Pancreas (tissue), 10 donors: ENCODE results near the gene RNF150. TPM values are rescaled to one million over a fixed set of nuclear protein-coding genes. Genes with fewer than 3 reads are reported as not detected.
A peak's percentile ranks its signal among the peaks of the same experiment; 100 is the strongest.

Experiments used
- ATAC-seq, 4 donors: fragments of 200-7000 bp; cut with Tn5 transposase; one replicate each; pipeline versions ENCODE4 v1.8.0 to v1.9.1; 2020; ENCODE audit warnings: mild to moderate bottlenecking in 4 of 4, moderate library complexity in 4 of 4
- DNase-seq, 6 donors: peaks; one replicate each; pipeline ENCODE4 v3.0.0-alpha.2; 2020
- FAIRE-seq: peaks from 2 replicates; lab custom pipeline; 2012; peaks lifted over from hg19 to GRCh38; lab: Jason Lieb, UNC
- H3K27ac ChIP-seq, 4 donors: fragments of 200-600 bp; sonication (generic); 1 replicate in 3 of 4; 2 replicates in 1 of 4; pipeline versions ENCODE4 v1.5.0 to v1.8.0; 2020
- H3K27me3 ChIP-seq, 4 donors: fragments of 200-600 bp; one replicate each; pipeline ENCODE4 v1.8.0; 2021
- H3K36me3 ChIP-seq, 3 donors: fragments of 200-600 bp; sonication (generic) in 1 of 3; one replicate each; pipeline versions ENCODE4 v1.5.0 to v1.8.0; 2020 to 2021
- H3K4me1 ChIP-seq, 3 donors: fragments of 200-600 bp; one replicate each; pipeline ENCODE4 v1.8.0; 2021
- H3K4me3 ChIP-seq, 4 donors: fragments of 200-600 bp; sonication (generic) in 2 of 4; one replicate each; pipeline versions ENCODE4 v1.5.0 to v1.8.0; 2020 to 2021
- H3K9me3 ChIP-seq, 4 donors: fragments of 200-600 bp; one replicate each; pipeline ENCODE4 v1.8.0; 2021
- CTCF ChIP-seq, 4 donors: fragments of 200-600 bp; sonication (generic) in 3 of 4; IDR thresholded peaks; one replicate each; pipeline versions ENCODE4 v1.5.0 to v1.8.0; 2021; ENCODE audit warnings: antibody characterized with exemption in 4 of 4
- WGBS, 2 donors: extraction: QIAGEN DNeasy Blood & Tissue Kit; methylation state at CpG; one replicate each; pipeline ENCODE4 v1.1.7; 2013; 5-methylcytosine and 5-hydroxymethylcytosine counted together
- intact Hi-C, 3 donors: fragments of 100-400 bp; cut with DNase I; formaldehyde crosslinking; loops; one replicate each; pipeline versions ENCODE4 v1.11.1 to v1.14.2; 2022
- polyA plus RNA-seq, 2 donors: library from polyadenylated mRNA; stranded (reverse); fragments of 200-250 nt; gene quantifications; one replicate each; pipeline ENCODE4 v1.2.3, GENCODE V29; 2013
- total RNA-seq, 6 donors: library from RNA; stranded (reverse); fragmentation: NEBNext Ultra II Directional in 4 of 6; extraction: Animal tissue kit (Norgen Biotek cat#: 25700) in 4 of 6; gene quantifications; one replicate each; pipeline versions ENCODE4 v1.2.1 to v1.2.4, GENCODE V29; 2021 to 2023
- donor health status: healthy with polysubstance abuse.
- donor health status: DM: no; HTN: no; CAD: no; lungs with moderate emphysema.
- donor health status: DM: no; HTN: no; CAD: no.
- donor health status: control.
- donor health status: control.
- donor health status: Bipolar disorder and iron deficiency.
- donor health status: DM: yes; HTN: yes; CAD: no.
- donor health status: DM: no; HTN: no; CAD: no.
- donor health status: DM: no; HTN: no; CAD: no.
- donor health status: DM: yes; HTN: yes; CAD: no.

The RNF150 gene
- total and polyA plus RNA-seq, 8 donors = 0.53 to 4.1 (median 2.5) TPM

- Histone ChIP-seq H3K4me3 (no peak overlapping the region), H3K9me3 (no peaks in the 10 kb centered on the region), H3K36me3 (no peaks in the 10 kb centered on the region), H3K4me1 (peaks cover 9 to 11% (median 10%) of the 10 kb centered on the region in 3 donors), H3K27ac (no peak overlapping the region), H3K27me3 (no peaks in the 10 kb centered on the region)
- 66 to 70% methylated on average over 4 of the region's 4 CpGs for WGBS, 2 donors
- ATAC-seq = peak in 1 of 4 donors; percentile 56
- FAIRE-seq = no peak
- no peak for DNase-seq
- intact Hi-C loops = no loop called here
- TF ChIP-seq CTCF (IDR thresholded peaks at IDR 0.05) = no peak
These were observed 130.9 kb downstream of the RNF150 start for GRCh38 chr4:141002323-141002805.

- Histone ChIP-seq H3K9me3 (no peaks in the 10 kb centered on the region), H3K27me3 (no peaks in the 10 kb centered on the region), H3K4me1 (peaks cover 0 to 5% (median 4%) of the 10 kb centered on the region in 3 donors), H3K4me3 (no peak overlapping the region), H3K36me3 (no peaks in the 10 kb centered on the region), H3K27ac (no peak overlapping the region)
- no peak for DNase-seq
- intact Hi-C loops = no loop called here
- peak in 2 of 4 donors; percentile 22 to 32 for ATAC-seq
- no peak for FAIRE-seq
- TF ChIP-seq CTCF (IDR thresholded peaks at IDR 0.05) = no peak
These were observed 136.5 kb downstream of the RNF150 start for GRCh38 chr4:140996766-140997165.

- DNase-seq = peak in 4 of 6 donors; percentile 17 to 60 (median 42)
- no peak overlapping the region for H3K27ac ChIP-seq
These were observed 138.2 kb downstream of the RNF150 start for GRCh38 chr4:140995058-140995457.

GRCh38 chr4:140994015-140994414 lies 139.3 kb downstream of the RNF150 start:
- Histone ChIP-seq H3K4me3 (no peak overlapping the region), H3K9me3 (no peaks in the 10 kb centered on the region), H3K27ac (no peak overlapping the region), H3K4me1 (peaks cover 0 to 5% (median 4%) of the 10 kb centered on the region in 3 donors), H3K27me3 (no peaks in the 10 kb centered on the region), H3K36me3 (no peaks in the 10 kb centered on the region)
- 17 to 38% methylated on average over 1 of the region's 1 CpG for WGBS, 2 donors
- no peak for TF ChIP-seq CTCF (IDR thresholded peaks at IDR 0.05)
- intact Hi-C loops = no loop called here
- no peak for ATAC-seq
- DNase-seq = no peak
- FAIRE-seq = no peak

More at GRCh38 chr4:140995058-140995457, 138.2 kb downstream of the RNF150 start:
- Histone ChIP-seq H3K4me3 (no peak overlapping the region), H3K27me3 (no peaks in the 10 kb centered on the region), H3K36me3 (no peaks in the 10 kb centered on the region), H3K9me3 (no peaks in the 10 kb centered on the region), H3K4me1 (peaks cover 0 to 5% (median 4%) of the 10 kb centered on the region in 3 donors)
- WGBS, 2 donors = 13 to 17% methylated on average over 1 of the region's 1 CpG
- ATAC-seq = peak; percentile 45 to 91 (median 83)
- FAIRE-seq = peak; percentile 17
- no peak for TF ChIP-seq CTCF (IDR thresholded peaks at IDR 0.05)
- intact Hi-C loops = no loop called here

GRCh38 chr4:140993370-140993769 lies 139.9 kb downstream of the RNF150 start:
- ATAC-seq (no peak), FAIRE-seq (no peak), DNase-seq (no peak)
- H3K4me3 ChIP-seq = no peak overlapping the region
- peaks cover 0 to 5% (median 4%) of the 10 kb centered on the region in 3 donors for H3K4me1 ChIP-seq
- intact Hi-C loops = no loop called here
- no peaks in the 10 kb centered on the region for H3K9me3 ChIP-seq
- no peaks in the 10 kb centered on the region for H3K36me3 ChIP-seq
- 66 to 81% methylated on average over 4 of the region's 4 CpGs for WGBS, 2 donors
- H3K27ac ChIP-seq = no peak overlapping the region
- TF ChIP-seq CTCF (IDR thresholded peaks at IDR 0.05) = no peak
- H3K27me3 ChIP-seq = no peaks in the 10 kb centered on the region
